Measurements from ENCODE around the gene CTNNBL1.

DNA sequence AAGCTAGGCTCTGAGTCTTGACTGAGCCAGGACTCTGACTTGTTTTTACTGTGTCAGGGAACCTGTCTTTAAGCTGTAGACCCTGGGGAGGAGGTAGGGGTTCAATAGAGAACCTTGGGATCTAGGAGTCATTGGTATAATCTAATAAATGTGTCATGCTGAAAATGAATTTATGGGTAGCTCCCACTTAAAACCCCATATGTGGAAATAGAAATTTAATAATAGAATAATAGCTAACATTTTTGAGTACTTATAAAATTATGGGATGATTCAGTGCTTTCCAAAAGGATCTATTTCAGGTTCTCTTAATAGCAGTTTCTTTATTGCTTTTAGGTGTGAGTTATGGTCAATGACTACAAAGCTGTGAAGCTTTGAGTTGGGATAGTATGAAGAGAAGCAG is 41.7 kb downstream of the CTNNBL1 start:
- TF ChIP-seq, protein P1, sequence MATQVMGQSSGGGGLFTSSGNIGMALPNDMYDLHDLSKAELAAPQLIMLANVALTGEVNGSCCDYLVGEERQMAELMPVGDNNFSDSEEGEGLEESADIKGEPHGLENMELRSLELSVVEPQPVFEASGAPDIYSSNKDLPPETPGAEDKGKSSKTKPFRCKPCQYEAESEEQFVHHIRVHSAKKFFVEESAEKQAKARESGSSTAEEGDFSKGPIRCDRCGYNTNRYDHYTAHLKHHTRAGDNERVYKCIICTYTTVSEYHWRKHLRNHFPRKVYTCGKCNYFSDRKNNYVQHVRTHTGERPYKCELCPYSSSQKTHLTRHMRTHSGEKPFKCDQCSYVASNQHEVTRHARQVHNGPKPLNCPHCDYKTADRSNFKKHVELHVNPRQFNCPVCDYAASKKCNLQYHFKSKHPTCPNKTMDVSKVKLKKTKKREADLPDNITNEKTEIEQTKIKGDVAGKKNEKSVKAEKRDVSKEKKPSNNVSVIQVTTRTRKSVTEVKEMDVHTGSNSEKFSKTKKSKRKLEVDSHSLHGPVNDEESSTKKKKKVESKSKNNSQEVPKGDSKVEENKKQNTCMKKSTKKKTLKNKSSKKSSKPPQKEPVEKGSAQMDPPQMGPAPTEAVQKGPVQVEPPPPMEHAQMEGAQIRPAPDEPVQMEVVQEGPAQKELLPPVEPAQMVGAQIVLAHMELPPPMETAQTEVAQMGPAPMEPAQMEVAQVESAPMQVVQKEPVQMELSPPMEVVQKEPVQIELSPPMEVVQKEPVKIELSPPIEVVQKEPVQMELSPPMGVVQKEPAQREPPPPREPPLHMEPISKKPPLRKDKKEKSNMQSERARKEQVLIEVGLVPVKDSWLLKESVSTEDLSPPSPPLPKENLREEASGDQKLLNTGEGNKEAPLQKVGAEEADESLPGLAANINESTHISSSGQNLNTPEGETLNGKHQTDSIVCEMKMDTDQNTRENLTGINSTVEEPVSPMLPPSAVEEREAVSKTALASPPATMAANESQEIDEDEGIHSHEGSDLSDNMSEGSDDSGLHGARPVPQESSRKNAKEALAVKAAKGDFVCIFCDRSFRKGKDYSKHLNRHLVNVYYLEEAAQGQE (IDR thresholded peaks at IDR 0.05; ENCODE audit: low read depth, low read length) = no peak
- no peak for TF ChIP-seq GATA2 (CRISPR knock-in tag; IDR thresholded peaks at IDR 0.05)
- TF ChIP-seq, protein P2, sequence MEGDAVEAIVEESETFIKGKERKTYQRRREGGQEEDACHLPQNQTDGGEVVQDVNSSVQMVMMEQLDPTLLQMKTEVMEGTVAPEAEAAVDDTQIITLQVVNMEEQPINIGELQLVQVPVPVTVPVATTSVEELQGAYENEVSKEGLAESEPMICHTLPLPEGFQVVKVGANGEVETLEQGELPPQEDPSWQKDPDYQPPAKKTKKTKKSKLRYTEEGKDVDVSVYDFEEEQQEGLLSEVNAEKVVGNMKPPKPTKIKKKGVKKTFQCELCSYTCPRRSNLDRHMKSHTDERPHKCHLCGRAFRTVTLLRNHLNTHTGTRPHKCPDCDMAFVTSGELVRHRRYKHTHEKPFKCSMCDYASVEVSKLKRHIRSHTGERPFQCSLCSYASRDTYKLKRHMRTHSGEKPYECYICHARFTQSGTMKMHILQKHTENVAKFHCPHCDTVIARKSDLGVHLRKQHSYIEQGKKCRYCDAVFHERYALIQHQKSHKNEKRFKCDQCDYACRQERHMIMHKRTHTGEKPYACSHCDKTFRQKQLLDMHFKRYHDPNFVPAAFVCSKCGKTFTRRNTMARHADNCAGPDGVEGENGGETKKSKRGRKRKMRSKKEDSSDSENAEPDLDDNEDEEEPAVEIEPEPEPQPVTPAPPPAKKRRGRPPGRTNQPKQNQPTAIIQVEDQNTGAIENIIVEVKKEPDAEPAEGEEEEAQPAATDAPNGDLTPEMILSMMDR (IDR thresholded peaks at IDR 0.05) = no peak
- TF ChIP-seq MAX (IDR thresholded peaks at IDR 0.05; ENCODE audit: low read depth) = no peak
- no peak for TF ChIP-seq POLR2AphosphoS5 (IDR thresholded peaks at IDR 0.05; ENCODE audit: low read depth, low read length)
- TF ChIP-seq EP300 (IDR thresholded peaks at IDR 0.05; ENCODE audit: borderline replicate concordance in 1 of 2, low read depth in 1 of 2, low read length in 1 of 2) = peak in 1 of 2 experiments; percentile 13; a peak in 1 of 4 replicates

Measured in SK-N-SH (cell line).